IMR-90 (cell line): ENCODE results near the gene BHLHE23.

Experiments used
- BHLHE40 ChIP-seq: fragments of 150-350 bp; IDR thresholded peaks from 2 replicates; pipeline ENCODE4 v1.6.1; 2016; ENCODE audit warnings: mild to moderate bottlenecking, low read depth, low read length
- CEBPB ChIP-seq: IDR thresholded peaks from 2 replicates; pipeline ENCODE4 v1.6.1; 2012; ENCODE audit warnings: low read depth, low read length, improper control_type of control experiment
- CHD1 ChIP-seq: IDR thresholded peaks from 2 replicates; pipeline ENCODE4 v1.6.1; 2012; ENCODE audit warnings: low read depth, low read length, improper control_type of control experiment
- CTCF ChIP-seq: conservative IDR thresholded peaks from 2 replicates; pipeline ENCODE4 v1.5.1; 2012; ENCODE audit warnings: mild to moderate bottlenecking, low read depth, low read length, improper control_type of control experiment
- FOS ChIP-seq: fragments of 150-350 bp; IDR thresholded peaks from 2 replicates; pipeline ENCODE4 v1.6.1; 2016; ENCODE audit warnings: low read depth, low read length
- MXI1 ChIP-seq: IDR thresholded peaks from 2 replicates; pipeline ENCODE4 v1.6.1; 2012; ENCODE audit warnings: low read depth, mild to moderate bottlenecking, low read length, moderate library complexity, borderline replicate concordance
- NFE2L2 ChIP-seq: fragments of 150-350 bp; IDR thresholded peaks from 2 replicates; pipeline ENCODE4 v1.6.1; 2016; ENCODE audit warnings: low read depth, mild to moderate bottlenecking, low read length
- POLR2A ChIP-seq: IDR thresholded peaks from 2 replicates; pipeline ENCODE4 v1.6.1; 2012; ENCODE audit warnings: mild to moderate bottlenecking, low read depth, low read length
- RAD21 ChIP-seq: IDR thresholded peaks from 2 replicates; pipeline ENCODE4 v1.6.1; 2012; ENCODE audit warnings: low read length, improper control_type of control experiment
- RCOR1 ChIP-seq: IDR thresholded peaks from 2 replicates; pipeline ENCODE4 v1.6.1; 2012; ENCODE audit warnings: mild to moderate bottlenecking, low read length, improper control_type of control experiment; ENCODE audit not compliant: insufficient replicate concordance
- RFX5 ChIP-seq: IDR thresholded peaks from 2 replicates; pipeline ENCODE4 v1.8.0; 2012; ENCODE audit warnings: low read depth, mild to moderate bottlenecking, low read length, moderate library complexity
- SMC3 ChIP-seq: fragments of 150-350 bp; IDR thresholded peaks from 2 replicates; pipeline ENCODE4 v1.6.1; 2016; ENCODE audit warnings: low read depth, mild to moderate bottlenecking, antibody characterized with exemption, low read length, moderate library complexity
- USF2 ChIP-seq: fragments of 150-350 bp; IDR thresholded peaks from 2 replicates; pipeline ENCODE4 v1.6.1; 2017; ENCODE audit warnings: mild to moderate bottlenecking, antibody characterized with exemption, low read length, low read depth

GRCh38 chr20:62967149-62967501 is 39.6 kb downstream of the BHLHE23 start:
- TF ChIP-seq POLR2A = no peak
- TF ChIP-seq CTCF = no peak
- no peak for TF ChIP-seq SMC3
- TF ChIP-seq BHLHE40 = no peak
- TF ChIP-seq RFX5 = no peak
- TF ChIP-seq NFE2L2 = no peak
- TF ChIP-seq MXI1 = no peak
- TF ChIP-seq RAD21 = no peak
- TF ChIP-seq FOS = no peak
- no peak for TF ChIP-seq CHD1
- no peak for TF ChIP-seq RCOR1
- TF ChIP-seq CEBPB = no peak
- no peak for TF ChIP-seq USF2
